HG02759 (cell line): ENCODE measurements around the gene ITGB3.
A peak's percentile ranks its signal among the peaks of the same experiment; 100 is the strongest.

Experiments used
- ATAC-seq: cut with Tn5 transposase; IDR thresholded peaks from one replicate; pipeline ENCODE4 v1.9.1; 2021; ENCODE audit warnings: mild to moderate bottlenecking, moderate library complexity; ENCODE audit not compliant: unreplicated experiment

ITGB3 gene

DNA sequence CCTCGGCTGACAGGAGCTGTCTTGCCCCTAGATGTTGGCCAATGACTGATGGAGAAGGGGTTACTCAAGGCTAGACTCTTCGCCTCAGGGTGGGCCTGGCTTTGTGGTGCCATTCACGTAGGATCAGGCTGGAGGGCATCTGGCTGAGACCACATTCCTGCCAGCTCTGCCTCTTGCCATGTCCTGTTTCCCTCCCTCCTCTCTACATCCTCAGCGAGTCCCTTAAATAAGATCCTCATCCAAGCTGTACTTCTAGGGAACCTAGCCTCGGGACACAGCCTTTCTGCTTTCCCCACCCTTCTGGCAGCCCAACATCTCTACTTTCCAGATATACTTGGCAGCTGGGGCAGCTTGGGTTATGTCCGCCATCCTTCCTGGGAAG is 42.2 kb downstream of the ITGB3 start:
- ATAC-seq, result no peak

GRCh38 chr17:47297661-47298400 is 44.2 kb downstream of the ITGB3 start:
- ATAC-seq, result no peak

DNA sequence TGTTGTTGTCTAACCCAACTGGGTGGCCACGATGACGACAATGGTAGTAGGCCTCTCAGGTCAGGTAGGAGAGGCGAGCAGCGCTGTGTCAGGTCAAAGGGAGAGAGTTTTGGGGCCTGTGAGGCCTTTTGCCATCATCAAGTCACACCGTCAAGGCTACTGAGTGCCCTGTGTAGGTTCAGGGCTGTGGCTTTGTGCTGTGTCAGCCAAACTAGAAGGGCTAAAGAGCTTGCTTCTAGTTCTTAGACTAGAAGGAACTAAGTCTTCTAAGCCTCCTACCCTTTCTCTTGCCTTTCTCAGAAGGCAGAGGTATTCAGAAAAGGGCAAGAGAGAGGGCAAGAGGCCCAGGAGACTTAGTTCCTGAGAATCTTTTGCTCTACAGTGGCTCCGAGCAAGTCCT is 45.1 kb downstream of the ITGB3 start:
- ATAC-seq, result no peak

DNA sequence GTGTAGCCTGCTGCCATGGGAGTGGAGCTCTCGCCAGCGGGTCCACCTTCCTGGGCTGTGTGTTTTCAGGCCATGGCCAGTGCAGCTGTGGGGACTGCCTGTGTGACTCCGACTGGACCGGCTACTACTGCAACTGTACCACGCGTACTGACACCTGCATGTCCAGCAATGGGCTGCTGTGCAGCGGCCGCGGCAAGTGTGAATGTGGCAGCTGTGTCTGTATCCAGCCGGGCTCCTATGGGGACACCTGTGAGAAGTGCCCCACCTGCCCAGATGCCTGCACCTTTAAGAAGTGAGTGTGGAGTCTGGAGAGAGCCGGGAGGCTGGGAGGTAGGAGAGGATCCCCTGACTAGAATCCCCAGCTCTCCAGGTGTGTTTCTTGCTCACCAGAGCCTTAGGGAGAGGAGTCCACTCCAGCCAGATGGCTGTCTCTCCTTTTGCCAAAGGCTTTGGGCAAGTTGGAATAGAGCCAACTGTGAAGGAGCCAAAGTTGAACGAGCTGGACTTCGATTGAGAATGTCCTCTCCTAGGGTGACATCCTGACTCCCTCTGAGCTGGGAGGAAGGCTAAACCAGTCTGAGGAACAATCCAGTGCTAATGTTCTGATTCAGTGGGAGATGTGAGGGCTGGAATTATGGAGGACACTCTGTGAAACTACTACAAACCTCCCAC is 45.7 kb downstream of the ITGB3 start:
- no peak for ATAC-seq

GRCh38 chr17:47300718-47301117 is 47.1 kb downstream of the ITGB3 start:
- no peak for ATAC-seq

- ATAC-seq, result no peak
Observed at GRCh38 chr17:47301161-47301560, 47.5 kb downstream of the ITGB3 start.

- no peak for ATAC-seq
Observed at GRCh38 chr17:47301831-47302230, 48.2 kb downstream of the ITGB3 start.

DNA sequence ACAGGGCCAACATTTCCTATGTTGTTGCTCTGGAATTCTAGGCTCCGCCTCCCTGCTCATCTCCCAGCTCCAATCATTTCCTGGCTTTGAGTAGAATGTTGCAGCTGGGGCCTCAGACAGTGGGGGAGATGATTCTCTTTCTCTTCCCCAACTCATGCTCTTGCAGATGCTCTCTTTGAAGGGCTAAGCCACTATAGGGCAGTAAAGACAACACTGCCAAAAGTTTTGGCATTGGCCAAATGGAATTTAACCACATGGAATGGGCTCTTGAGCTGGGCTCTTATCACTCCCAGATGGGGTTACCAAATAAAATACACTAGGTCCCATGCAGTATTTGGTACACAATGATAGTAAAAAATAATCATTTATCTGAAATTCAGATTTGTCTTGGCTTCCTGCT is 50.6 kb downstream of the ITGB3 start:
- ATAC-seq, result no peak

- ATAC-seq, result no peak
Observed at GRCh38 chr17:47305302-47305923, 51.8 kb downstream of the ITGB3 start.

DNA sequence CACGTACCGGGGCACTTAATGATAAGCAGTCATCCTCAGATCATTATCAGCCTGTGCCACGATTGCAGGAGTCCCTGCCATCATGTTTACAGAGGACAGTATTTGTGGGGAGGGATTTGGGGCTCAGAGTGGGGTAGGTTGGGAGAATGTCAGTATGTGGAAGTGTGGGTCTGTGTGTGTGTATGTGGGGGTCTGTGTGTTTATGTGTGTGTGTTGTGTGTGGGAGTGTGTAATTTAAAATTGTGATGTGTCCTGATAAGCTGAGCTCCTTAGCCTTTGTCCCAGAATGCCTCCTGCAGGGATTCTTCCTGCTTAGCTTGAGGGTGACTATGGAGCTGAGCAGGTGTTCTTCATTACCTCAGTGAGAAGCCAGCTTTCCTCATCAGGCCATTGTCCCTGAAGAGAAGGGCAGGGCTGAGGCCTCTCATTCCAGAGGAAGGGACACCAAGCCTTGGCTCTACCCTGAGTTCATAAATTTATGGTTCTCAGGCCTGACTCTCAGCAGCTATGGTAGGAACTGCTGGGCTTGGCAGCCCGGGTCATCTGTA is 56.6 kb downstream of the ITGB3 start:
- no peak for ATAC-seq

DNA sequence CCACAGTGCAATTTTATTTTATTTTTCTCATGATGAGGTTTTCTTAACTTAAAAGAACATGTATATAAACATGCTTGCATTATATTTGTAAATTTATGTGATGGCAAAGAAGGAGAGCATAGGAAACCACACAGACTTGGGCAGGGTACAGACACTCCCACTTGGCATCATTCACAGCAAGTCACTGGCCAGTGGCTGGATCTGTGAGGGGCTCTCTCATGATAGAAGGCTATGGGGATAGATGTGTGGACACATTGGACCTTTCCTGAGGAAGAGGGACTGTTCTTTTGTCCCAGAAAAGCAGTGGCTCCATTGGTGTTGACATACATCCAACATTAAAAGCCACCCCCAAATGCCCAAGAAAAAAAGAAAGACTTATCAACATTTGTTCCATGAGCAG is 57.8 kb downstream of the ITGB3 start:
- ATAC-seq, result no peak

- peak; percentile 53 for ATAC-seq
Observed at GRCh38 chr17:47315451-47316266, 62.0 kb downstream of the ITGB3 start.

- no peak for ATAC-seq
Observed at GRCh38 chr17:47316311-47316710, 62.7 kb downstream of the ITGB3 start.

- no peak for ATAC-seq
Observed at GRCh38 chr17:47317119-47317518, 63.5 kb downstream of the ITGB3 start.

DNA sequence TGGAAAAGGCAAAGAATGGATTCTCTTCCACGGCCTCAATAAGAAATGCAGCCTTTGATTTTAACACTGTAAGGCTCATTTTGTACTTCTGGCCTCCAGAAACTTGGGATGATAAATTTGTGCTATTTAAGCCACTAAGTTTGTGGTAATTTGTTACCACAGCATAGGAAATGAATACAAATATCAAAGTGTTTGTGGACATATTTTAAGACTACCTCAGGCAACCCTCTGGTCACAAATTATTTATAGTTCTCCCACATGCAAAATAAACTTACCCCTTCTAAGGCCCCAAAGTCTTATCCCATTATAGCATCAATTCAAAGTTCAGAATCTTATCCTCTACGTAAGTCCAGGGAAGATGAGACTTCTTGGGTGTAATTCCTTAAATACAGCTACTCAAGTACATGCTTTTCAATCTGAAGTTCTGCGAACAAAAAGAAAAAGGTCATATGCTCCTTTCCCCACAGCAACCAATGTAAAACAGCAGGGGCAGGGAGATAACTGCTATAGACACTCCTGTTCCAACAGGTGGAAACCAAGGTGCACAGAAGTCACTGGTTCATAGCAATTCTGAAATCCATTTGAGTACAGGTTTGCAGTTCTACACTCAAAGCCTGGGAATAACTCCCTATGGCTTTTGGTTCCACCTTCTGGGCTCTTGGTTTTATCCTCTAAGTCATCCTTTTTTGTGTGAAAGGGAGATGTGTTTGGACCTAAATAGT is 64.7 kb downstream of the ITGB3 start:
- no peak for ATAC-seq

DNA sequence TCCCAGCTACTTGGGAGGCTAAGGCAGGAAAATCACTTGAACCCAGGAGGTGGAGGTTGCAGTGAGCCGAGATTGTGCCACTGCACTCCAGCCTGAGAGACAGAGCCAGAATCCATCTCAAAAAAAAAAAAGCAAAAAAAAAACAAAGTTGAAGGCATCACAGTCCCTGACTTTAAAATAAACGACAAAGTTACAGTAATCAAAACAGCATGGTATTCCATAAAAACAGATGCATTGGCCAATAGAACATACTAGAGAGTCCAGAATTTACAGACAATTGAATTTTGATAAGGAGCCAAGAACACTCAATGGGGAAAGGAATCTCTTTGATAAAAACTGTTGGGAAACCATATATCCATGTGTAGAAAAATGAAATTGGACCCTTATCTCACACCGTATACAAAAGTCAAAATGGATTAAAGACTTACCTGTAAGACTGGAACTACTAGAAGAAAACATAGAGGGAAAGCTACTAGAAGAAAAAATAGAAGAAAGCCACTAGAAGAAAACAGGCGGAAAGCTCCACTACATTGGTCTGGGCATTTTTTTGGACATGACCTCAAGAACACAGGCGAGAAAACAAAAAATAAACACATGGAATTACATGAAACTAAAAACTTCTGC is 67.4 kb downstream of the ITGB3 start:
- no peak for ATAC-seq

- ATAC-seq, result peak; percentile 91
Observed at GRCh38 chr17:47323382-47324223, 70.0 kb downstream of the ITGB3 start, which contains the start of gene EFCAB13. TSS of gene EFCAB13 (plus strand) at chr17:47323955. CDS start at chr17:47328354, 4,399 bp downstream.

GRCh38 chr17:47324224-47325020 is 70.8 kb downstream of the ITGB3 start:
- peak; percentile 27 for ATAC-seq
